Smooth muscle cell (in vitro differentiated cells): ENCODE measurements around the gene PDE1C. TPM values are rescaled to one million over a fixed set of nuclear protein-coding genes. Genes with fewer than 3 reads are reported as not detected.

Experiments used
- DNase-seq: peaks from one replicate; lab custom pipeline; 2025; ENCODE audit not compliant: unreplicated experiment; lab: John Stamatoyannopoulos, UW
- H2AFZ ChIP-seq: fragments of 200-600 bp; sonication (generic); 2 replicates; pipeline ENCODE4 v1.6.0; 2016; ENCODE audit warnings: antibody characterized with exemption, low read depth, mild to moderate bottlenecking
- H3F3A ChIP-seq: fragments of 200-600 bp; sonication (generic); 2 replicates; pipeline ENCODE4 v1.6.0; 2017; ENCODE audit warnings: antibody characterized with exemption, low read depth
- H3K27ac ChIP-seq: fragments of 200-600 bp; sonication (generic); 2 replicates; pipeline ENCODE4 v1.5.1; 2016; ENCODE audit warnings: low read depth, mild to moderate bottlenecking
- H3K27me3 ChIP-seq: fragments of 200-600 bp; sonication (generic); 2 replicates; pipeline ENCODE4 v1.6.1; 2016; ENCODE audit warnings: low read depth, mild to moderate bottlenecking
- H3K36me3 ChIP-seq: fragments of 200-600 bp; sonication (generic); 2 replicates; pipeline ENCODE4 v1.5.1; 2016; ENCODE audit warnings: low read depth
- H3K4me1 ChIP-seq: fragments of 200-600 bp; sonication (generic); 2 replicates; pipeline ENCODE4 v1.5.1; 2016; ENCODE audit warnings: low read depth
- H3K4me2 ChIP-seq: fragments of 200-600 bp; sonication (generic); 2 replicates; pipeline ENCODE4 v1.6.0; 2016; ENCODE audit warnings: mild to moderate bottlenecking
- H3K4me3 ChIP-seq: fragments of 200-600 bp; sonication (generic); 2 replicates; pipeline ENCODE4 v1.5.1; 2016; ENCODE audit warnings: mild to moderate bottlenecking
- H3K79me2 ChIP-seq: fragments of 200-600 bp; sonication (generic); 2 replicates; pipeline ENCODE4 v1.6.0; 2016; ENCODE audit warnings: low read depth, mild to moderate bottlenecking
- H3K9ac ChIP-seq: fragments of 200-600 bp; sonication (generic); 2 replicates; pipeline ENCODE4 v1.6.0; 2016; ENCODE audit warnings: low read depth
- H3K9me3 ChIP-seq: fragments of 200-600 bp; sonication (generic); replicated peaks from 2 replicates; pipeline ENCODE4 v1.5.1; 2016; ENCODE audit warnings: low read depth
- H4K20me1 ChIP-seq: fragments of 200-600 bp; sonication (generic); 2 replicates; pipeline ENCODE4 v1.6.0; 2016; ENCODE audit warnings: low read depth
- CTCF ChIP-seq: fragments of 200-600 bp; sonication (generic); IDR thresholded peaks from 2 replicates; pipeline ENCODE4 v1.5.1; 2017; ENCODE audit warnings: borderline replicate concordance, mild to moderate bottlenecking, antibody characterized with exemption; ENCODE audit not compliant: insufficient read depth, poor library complexity, severe bottlenecking
- WGBS: methylation state at CpG from one replicate; pipeline ENCODE4 v1.1.7; 2016; ENCODE audit warnings: low lambda C conversion rate; 5-methylcytosine and 5-hydroxymethylcytosine counted together
- polyA plus RNA-seq: library from polyadenylated mRNA; unstranded; fragments of >200 nt; fragmentation: Nextera tagmentation; extraction: Ambion mirVana; gene quantifications from 2 replicates; pipeline ENCODE4 v1.2.1, GENCODE V29; 2016
- total RNA-seq: library from RNA; depleted of rRNA; stranded (reverse); fragments of >200 nt; gene quantifications from 2 replicates; pipeline ENCODE4 v1.2.3, GENCODE V29; 2014

PDE1C gene
- total and polyA plus RNA-seq, 2 experiments from 2014 or later = 1.2 to 6.9 TPM

- no peak overlapping the region for H3K9ac ChIP-seq
- DNase-seq = no peak
Observed at GRCh38 chr7:31724696-31725095, 345.5 kb downstream of the PDE1C start.

GRCh38 chr7:31720366-31720765 lies 349.8 kb downstream of the PDE1C start:
- TF ChIP-seq CTCF = no peak
- H3K27me3 ChIP-seq = peaks cover 11% of the 10 kb centered on the region
- no peak overlapping the region for H3K27ac ChIP-seq
- no peaks in the 10 kb centered on the region for H3K9me3 ChIP-seq
- no peaks in the 10 kb centered on the region for H4K20me1 ChIP-seq
- no peak overlapping the region for H3K4me2 ChIP-seq
- H3K4me1 ChIP-seq = no peaks in the 10 kb centered on the region
- no peak overlapping the region for H3K9ac ChIP-seq
- DNase-seq = no peak
- no peaks in the 10 kb centered on the region for H3K36me3 ChIP-seq
- no peaks in the 10 kb centered on the region for H3F3A ChIP-seq
- H2AFZ ChIP-seq = no peak overlapping the region
- H3K4me3 ChIP-seq = no peak overlapping the region
- WGBS = 87% methylated on average over 8 of the region's 8 CpGs
- H3K79me2 ChIP-seq = no peaks in the 10 kb centered on the region

More at GRCh38 chr7:31724696-31725095, 345.5 kb downstream of the PDE1C start:
- Histone ChIP-seq H3K27ac (no peak overlapping the region), H3K4me1 (no peaks in the 10 kb centered on the region), H3K36me3 (no peaks in the 10 kb centered on the region), H3K4me2 (no peak overlapping the region), H3K27me3 (peaks cover 11% of the 10 kb centered on the region), H3F3A (no peaks in the 10 kb centered on the region), H2AFZ (no peak overlapping the region), H3K9me3 (no peaks in the 10 kb centered on the region), H4K20me1 (no peaks in the 10 kb centered on the region), H3K4me3 (no peak overlapping the region), H3K79me2 (no peaks in the 10 kb centered on the region)
- no peak for TF ChIP-seq CTCF
- WGBS = 91% methylated on average over 3 of the region's 3 CpGs

GRCh38 chr7:31716355-31716754 lies 353.9 kb downstream of the PDE1C start:
- Histone ChIP-seq H3K79me2 (no peaks in the 10 kb centered on the region), H4K20me1 (no peaks in the 10 kb centered on the region), H3F3A (no peaks in the 10 kb centered on the region), H3K4me3 (no peak overlapping the region), H3K27ac (no peak overlapping the region), H2AFZ (no peak overlapping the region), H3K36me3 (no peaks in the 10 kb centered on the region), H3K4me2 (no peak overlapping the region), H3K9me3 (no peaks in the 10 kb centered on the region), H3K27me3 (peaks cover 6% of the 10 kb centered on the region), H3K4me1 (no peaks in the 10 kb centered on the region), H3K9ac (no peak overlapping the region)
- TF ChIP-seq CTCF = no peak
- DNase-seq = no peak
- WGBS = 62% methylated on average over 1 of the region's 1 CpG

- no peaks in the 10 kb centered on the region for H4K20me1 ChIP-seq
- H3K27me3 ChIP-seq = no peaks in the 10 kb centered on the region
- 35% methylated on average over 1 of the region's 1 CpG for WGBS
- H2AFZ ChIP-seq = no peak overlapping the region
- no peak overlapping the region for H3K4me2 ChIP-seq
- no peaks in the 10 kb centered on the region for H3K4me1 ChIP-seq
- no peaks in the 10 kb centered on the region for H3K36me3 ChIP-seq
- H3K4me3 ChIP-seq = no peak overlapping the region
- DNase-seq = no peak
- H3K9me3 ChIP-seq = no peaks in the 10 kb centered on the region
- no peak overlapping the region for H3K9ac ChIP-seq
- no peaks in the 10 kb centered on the region for H3F3A ChIP-seq
- H3K79me2 ChIP-seq = no peaks in the 10 kb centered on the region
- no peak overlapping the region for H3K27ac ChIP-seq
- TF ChIP-seq CTCF = no peak
Observed at GRCh38 chr7:31710171-31710570, 360.0 kb downstream of the PDE1C start.
